IPS-20b (cell line): ENCODE data around the gene TBCD.

Experiments
- H3K27ac ChIP-seq: one replicate; pipeline ENCODE4 v1.5.1; 2013; ENCODE audit warnings: low read length
- H3K27me3 ChIP-seq: 2 replicates; pipeline ENCODE4 v1.6.1; 2013; ENCODE audit warnings: mild to moderate bottlenecking, low read length, inconsistent platforms; ENCODE audit not compliant: insufficient read depth
- H3K36me3 ChIP-seq: 2 replicates; pipeline ENCODE4 v1.6.1; 2013; ENCODE audit warnings: low read depth, mild to moderate bottlenecking, inconsistent platforms, low read length, moderate library complexity; ENCODE audit not compliant: insufficient read depth
- H3K4me1 ChIP-seq: 2 replicates; pipeline ENCODE4 v1.6.1; 2013; ENCODE audit warnings: mild to moderate bottlenecking, control low read depth, inconsistent platforms, low read length, moderate library complexity; ENCODE audit not compliant: insufficient read depth
- H3K4me3 ChIP-seq: 2 replicates; pipeline ENCODE4 v1.5.1; 2013; ENCODE audit warnings: mild to moderate bottlenecking, low read length, inconsistent platforms
- H3K9ac ChIP-seq: 2 replicates; pipeline ENCODE4 v1.6.1; 2013; ENCODE audit warnings: low read depth, mild to moderate bottlenecking, inconsistent platforms, low read length, moderate library complexity
- H3K9me3 ChIP-seq: 2 replicates; pipeline ENCODE4 v1.6.1; 2013; ENCODE audit warnings: mild to moderate bottlenecking, low read depth, low read length, inconsistent platforms; ENCODE audit not compliant: insufficient read depth

TBCD gene

DNA sequence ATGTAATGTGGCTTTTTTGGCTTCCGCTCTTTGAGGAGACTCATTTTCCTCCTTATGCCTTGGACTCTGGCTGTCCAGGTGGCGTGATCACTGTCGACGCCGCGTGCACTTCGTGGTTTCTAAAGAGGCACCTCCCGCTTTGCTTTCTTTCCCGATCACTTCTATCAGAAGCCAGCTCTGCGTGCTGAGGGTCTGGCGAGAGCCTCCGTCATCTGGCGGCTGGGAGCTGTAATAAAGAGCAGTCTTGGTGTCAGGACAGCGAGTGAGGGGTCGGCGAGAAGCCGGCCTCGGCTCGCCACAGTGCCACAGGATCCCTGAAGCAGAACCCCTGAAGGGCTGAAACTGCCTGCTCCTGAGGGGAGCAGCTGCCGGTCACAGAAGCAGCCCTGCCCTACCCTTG is 80.5 kb downstream of the TBCD start:
- H3K4me1 ChIP-seq, result no peaks in the 10 kb centered on the region
- H3K4me3 ChIP-seq, result no peak overlapping the region
- no peak overlapping the region for H3K27ac ChIP-seq
- H3K27me3 ChIP-seq, result no peaks in the 10 kb centered on the region
- H3K9ac ChIP-seq, result no peak overlapping the region
- no peaks in the 10 kb centered on the region for H3K9me3 ChIP-seq
- peaks cover 43% of the 10 kb centered on the region for H3K36me3 ChIP-seq

DNA sequence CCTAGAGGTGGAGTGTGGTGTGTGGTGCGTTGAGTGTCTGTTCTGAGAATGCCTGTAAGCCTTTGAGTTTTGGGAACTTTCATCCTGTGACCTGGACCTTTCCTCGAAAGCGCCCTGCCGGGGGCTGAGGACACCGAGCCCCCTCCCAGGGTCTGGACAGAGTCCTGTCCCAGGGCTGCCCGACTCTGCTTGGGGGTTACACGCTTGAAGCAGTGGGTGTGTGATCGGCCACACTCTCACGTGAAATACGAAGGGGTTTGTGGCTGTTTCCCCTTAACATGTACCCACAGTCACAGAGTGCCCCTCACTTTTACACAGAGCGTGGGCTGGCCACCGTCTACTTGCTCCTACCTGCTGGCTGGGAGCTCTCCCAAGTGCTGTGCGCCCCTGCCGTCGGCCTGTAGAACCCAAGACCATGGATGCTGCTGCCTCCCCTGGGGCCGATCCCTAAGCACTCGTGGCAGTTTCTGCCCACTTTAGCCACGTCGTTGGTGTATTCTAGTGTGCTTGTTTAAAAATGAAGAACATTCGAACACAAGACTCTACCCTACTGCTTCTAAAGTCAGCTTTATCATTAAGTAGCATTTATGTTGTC is 81.1 kb downstream of the TBCD start:
- H3K36me3 ChIP-seq, result peaks cover 42% of the 10 kb centered on the region

DNA sequence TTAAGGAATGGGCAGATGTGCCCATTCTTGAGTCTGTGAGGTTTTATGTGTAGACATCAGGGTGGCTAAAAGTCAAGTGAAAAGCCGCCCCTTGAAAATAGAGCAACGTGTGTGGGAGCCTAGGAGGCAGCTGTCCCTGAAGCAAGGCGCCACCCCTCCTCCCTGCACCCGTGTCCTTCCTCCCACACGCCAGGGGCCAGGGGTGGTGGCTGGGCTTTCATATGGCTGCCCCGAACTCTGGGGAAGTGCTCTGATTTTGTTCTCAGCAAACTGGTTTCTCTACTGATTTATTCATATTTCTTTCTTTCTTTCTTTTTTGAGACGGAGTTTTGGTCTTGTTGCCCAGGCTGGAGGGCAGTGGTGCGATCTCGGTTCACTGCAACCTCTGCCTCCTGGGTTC is 83.3 kb downstream of the TBCD start:
- H3K27ac ChIP-seq, result no peak overlapping the region
- H3K9ac ChIP-seq, result no peak overlapping the region
- H3K4me3 ChIP-seq, result no peak overlapping the region
- H3K9me3 ChIP-seq, result no peaks in the 10 kb centered on the region
- peaks cover 12% of the 10 kb centered on the region for H3K4me1 ChIP-seq
- peaks cover 27% of the 10 kb centered on the region for H3K36me3 ChIP-seq
- H3K27me3 ChIP-seq, result no peaks in the 10 kb centered on the region

More for the DNA sequence above, 81.1 kb downstream of the TBCD start:
- Histone ChIP-seq H3K9me3 (no peaks in the 10 kb centered on the region), H3K4me3 (no peak overlapping the region), H3K27me3 (no peaks in the 10 kb centered on the region), H3K27ac (no peak overlapping the region), H3K4me1 (no peaks in the 10 kb centered on the region), H3K9ac (no peak overlapping the region)

DNA sequence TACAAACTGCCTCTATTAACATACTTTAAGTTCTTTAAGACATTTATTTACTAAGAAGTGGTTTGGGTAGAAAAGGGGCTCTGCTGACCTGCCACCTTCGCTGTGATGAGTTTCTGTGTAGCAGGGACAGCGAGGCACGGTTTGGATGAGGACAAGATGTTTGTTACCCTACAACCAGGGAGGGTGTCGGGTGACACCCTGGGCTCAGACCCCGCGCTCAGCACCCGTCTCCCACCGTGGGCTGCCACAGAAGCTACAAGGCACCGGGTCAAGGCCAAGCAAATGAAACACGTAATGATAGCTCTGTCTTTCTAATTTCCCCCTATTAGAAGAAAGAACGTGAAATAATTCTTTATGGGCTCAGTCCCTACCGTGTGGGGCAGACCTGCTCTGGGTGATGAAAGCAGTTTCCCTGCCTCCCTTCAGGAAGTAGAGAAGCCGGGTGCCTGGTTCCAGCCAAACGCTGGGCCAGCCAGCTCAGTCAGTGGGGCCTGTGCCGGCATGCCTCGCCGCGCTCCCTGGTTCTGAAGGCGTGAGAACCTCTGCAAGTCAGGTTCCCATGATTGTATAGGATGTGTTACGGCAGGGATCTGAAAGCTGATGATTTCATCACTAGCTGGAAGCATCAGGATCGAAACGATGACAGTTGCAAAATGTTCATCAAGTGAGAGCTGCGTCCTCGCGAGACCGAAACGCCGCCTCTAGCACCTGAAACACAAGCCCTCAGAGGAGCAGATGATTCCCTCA is 84.1 kb downstream of the TBCD start:
- Histone ChIP-seq H3K9me3 (no peaks in the 10 kb centered on the region), H3K36me3 (peaks cover 25% of the 10 kb centered on the region), H3K4me3 (no peak overlapping the region), H3K4me1 (peaks cover 16% of the 10 kb centered on the region), H3K27ac (no peak overlapping the region), H3K9ac (no peak overlapping the region), H3K27me3 (no peaks in the 10 kb centered on the region)

DNA sequence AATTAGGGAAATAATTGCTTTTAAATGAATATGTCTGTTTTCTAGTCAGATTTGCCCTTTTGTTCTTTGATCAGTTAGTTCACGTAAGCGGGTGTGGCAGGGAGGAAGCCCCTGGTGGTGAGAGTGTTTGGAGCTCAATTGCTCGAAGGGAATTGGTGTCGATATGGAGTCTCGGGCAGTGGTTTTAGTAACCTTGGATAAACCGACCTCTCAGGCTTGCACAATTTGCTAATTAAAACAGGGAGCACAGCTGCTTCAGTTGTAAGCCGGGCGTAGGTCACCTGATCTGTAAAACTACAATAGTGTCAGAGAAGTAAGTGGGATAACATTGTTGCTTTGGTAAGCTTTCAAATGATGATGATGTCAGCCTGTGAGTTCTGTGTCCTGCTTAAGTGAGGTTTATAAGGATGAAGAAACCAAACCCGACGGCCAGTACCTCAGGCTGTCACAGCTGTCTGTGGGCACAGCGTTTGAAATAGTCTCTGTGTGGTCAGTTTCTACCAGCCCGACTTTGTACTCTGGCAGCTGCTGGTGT is 85.0 kb downstream of the TBCD start:
- no peak overlapping the region for H3K9ac ChIP-seq
- no peaks in the 10 kb centered on the region for H3K9me3 ChIP-seq
- H3K4me3 ChIP-seq, result no peak overlapping the region
- H3K27me3 ChIP-seq, result no peaks in the 10 kb centered on the region
- no peak overlapping the region for H3K27ac ChIP-seq
- H3K36me3 ChIP-seq, result peaks cover 23% of the 10 kb centered on the region
- H3K4me1 ChIP-seq, result peaks cover 16% of the 10 kb centered on the region

DNA sequence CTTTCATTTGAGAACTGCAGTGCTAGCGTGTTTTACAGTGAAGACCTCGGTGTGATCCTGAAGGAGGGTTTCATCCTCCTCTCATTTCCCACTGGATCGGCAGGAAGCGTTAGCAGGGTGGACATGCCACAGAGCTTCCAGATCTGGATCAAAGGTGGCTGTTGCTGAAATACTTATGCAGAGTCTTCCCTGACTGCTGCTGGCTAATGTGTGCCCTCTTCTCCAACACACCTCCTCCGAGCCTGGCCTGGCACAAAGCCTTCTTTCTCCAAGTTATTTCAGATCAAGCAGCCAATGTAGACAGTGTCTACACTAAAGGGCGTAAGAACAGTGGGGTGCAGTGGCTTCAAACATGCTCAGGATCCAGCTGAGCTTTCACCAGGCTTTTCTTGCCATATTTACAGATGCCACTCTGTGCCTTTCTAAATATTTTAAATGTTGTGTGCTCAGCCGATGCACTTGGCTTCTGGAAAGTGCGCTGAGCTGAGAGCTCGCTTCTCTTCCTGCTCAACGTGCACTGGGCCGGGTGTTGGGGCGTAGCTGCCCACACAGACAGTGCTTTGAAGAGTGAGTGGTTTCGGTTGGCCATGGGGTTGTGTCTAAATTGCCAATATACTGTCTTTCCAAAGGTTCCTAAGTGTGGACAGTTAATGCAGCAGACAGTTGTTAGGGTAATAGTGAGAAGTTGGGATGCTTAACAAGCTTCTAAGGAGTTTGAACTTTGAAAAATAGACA is 85.9 kb downstream of the TBCD start:
- Histone ChIP-seq H3K36me3 (peaks cover 23% of the 10 kb centered on the region), H3K27ac (no peak overlapping the region), H3K27me3 (no peaks in the 10 kb centered on the region), H3K4me3 (no peak overlapping the region), H3K9ac (no peak overlapping the region), H3K4me1 (peaks cover 16% of the 10 kb centered on the region), H3K9me3 (no peaks in the 10 kb centered on the region)

DNA sequence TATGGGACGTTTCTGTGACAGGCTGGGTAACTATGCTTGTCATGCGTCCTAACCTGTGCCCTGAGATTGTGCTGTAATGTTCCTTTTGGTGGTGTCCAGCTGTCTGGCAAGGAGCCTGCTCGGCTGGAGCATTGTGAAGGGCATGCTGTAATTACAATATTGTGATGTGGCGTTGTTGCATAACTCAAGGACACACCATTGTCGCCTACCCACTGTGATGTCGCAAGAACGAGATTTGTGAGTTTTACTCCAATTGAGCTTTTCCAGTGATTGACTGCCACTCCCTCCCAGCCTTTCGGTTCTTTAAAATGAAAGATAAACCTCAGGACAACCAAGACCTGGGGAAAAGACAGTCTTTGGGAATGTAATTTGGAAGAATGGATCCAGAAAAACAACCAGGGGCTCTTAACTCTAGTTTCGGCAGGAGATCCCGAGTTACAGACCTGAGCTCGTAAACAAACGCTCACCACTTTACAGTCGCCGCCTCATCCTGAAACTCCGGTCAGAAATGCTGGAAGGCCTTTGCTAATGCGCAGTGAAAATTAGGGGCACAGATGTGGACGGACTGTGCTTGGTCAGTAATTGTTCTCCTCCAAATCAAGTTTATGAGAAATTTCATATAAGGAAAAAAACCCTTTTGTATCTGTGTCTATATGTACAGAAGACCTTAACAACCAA is 86.7 kb downstream of the TBCD start:
- Histone ChIP-seq H3K9me3 (no peaks in the 10 kb centered on the region), H3K27ac (no peak overlapping the region), H3K27me3 (no peaks in the 10 kb centered on the region), H3K4me1 (peaks cover 16% of the 10 kb centered on the region), H3K36me3 (peaks cover 19% of the 10 kb centered on the region), H3K9ac (no peak overlapping the region), H3K4me3 (no peak overlapping the region)

DNA sequence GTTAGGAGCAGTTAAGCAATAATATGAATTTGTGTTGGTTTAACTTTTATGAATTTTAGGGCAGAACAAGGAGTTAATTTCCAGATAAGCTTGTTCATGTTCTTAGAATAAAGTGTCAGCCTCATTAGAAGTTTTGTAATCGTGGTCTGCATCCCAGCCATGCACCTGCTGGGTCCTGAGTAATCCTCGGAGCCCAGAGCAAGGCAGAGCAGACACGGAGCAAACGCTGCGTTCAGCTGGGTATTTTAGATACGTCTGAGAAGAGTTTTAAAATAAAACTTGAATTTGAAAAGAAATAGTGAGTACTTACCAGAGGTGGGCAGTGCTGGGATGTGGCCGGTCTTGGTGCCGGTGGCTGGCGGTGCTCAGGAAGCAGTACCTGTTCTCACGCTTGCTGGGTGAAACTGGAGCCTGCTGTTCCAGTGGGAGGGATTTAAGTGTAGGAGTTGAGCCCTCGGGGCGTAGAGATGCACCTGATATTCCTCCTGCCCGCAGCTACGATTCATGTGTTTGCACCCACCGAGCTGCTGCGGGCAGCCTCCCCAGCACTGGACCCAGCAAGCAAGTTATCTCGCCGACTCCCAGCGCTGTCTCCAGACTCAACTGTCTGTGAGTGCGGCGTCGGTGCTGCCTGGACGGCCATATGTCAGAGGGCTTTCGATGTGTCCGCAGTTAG is 87.9 kb downstream of the TBCD start, which contains the start of gene ZNF750:
Gene ZNF750, minus strand, starts transcription at position 406 of the 676 bp plus-strand sequence. CDS start 7,568 bp downstream, outside the sequence.
- Histone ChIP-seq H3K4me3 (no peak within 1 kb of the TSS), H3K9ac (no peak within 1 kb of the TSS), H3K36me3 (peaks cover 17% of the 10 kb centered on the region), H3K27ac (no peak within 1 kb of the TSS), H3K4me1 (peaks cover 16% of the 10 kb centered on the region), H3K27me3 (no peaks in the 10 kb centered on the region), H3K9me3 (no peaks in the 10 kb centered on the region)

DNA sequence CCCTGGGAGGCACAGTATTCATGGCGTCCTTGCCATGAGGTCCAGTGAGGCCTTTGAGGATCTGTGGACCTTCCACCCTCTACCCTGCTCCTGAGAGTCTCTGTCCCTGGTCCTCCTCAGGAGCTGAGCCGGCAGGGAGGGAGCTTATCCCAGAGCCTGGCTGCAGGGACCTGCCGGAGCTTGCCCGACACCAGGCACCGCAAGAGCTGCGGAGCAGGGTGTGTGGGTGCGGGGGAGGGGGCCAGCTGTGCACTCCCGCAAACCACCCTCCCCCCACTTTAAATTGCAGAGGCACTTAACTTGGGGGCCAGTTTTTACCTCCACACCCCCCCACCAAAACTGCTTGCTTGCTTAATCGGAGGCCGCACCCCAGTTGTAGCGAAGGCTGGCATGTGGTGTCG is 88.6 kb downstream of the TBCD start:
- Histone ChIP-seq H3K9ac (no peak overlapping the region), H3K27me3 (no peaks in the 10 kb centered on the region), H3K27ac (no peak overlapping the region), H3K9me3 (no peaks in the 10 kb centered on the region), H3K4me3 (no peak overlapping the region), H3K4me1 (peaks cover 16% of the 10 kb centered on the region), H3K36me3 (peaks cover 17% of the 10 kb centered on the region)

DNA sequence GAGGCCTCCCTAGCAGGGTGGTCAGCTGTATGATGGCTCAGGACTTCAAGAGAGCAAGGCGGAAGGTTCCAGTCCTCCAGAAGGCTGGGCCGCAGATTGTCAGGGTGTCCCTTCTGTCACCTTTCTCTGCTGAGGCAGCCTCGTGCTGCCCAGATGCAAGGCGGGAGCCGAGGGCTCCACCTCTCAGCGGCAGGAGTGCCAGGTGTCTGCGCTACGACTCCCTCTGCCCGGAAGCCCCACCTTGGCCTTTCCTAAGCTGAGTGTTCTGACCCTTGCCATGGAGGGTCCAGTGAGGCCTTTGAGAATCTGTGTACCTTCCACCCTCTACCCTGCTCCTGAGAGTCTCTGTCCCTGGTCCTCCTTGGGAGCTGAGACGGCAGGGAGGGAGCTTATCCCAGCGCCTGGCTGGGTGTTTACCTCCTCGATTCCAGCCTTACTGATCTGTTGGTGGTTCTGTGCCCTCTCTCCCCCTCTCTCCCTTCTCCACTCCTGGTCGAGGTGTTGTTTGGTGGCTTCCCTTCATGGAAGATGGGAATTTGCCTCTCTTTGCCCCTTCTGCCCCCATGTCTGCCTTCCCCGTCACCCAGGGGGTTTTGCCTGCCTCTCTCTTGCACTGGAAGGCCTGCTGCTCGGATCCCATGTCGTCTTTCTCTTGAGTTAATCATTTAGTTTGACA is 90.2 kb downstream of the TBCD start:
- Histone ChIP-seq H3K27me3 (no peaks in the 10 kb centered on the region), H3K9me3 (no peaks in the 10 kb centered on the region), H3K4me1 (peaks cover 16% of the 10 kb centered on the region), H3K4me3 (no peak overlapping the region), H3K36me3 (peaks cover 11% of the 10 kb centered on the region; the same call in 1 of the 2 replicates), H3K9ac (no peak overlapping the region), H3K27ac (no peak overlapping the region)
